Measurements from ENCODE around the gene DNAH8.
"Not testable (repeated sequence)": the region's sequence is repeated elsewhere in the genome, so short reads cannot be mapped to it uniquely, and the experiment has no call there.

Gene DNAH8

GRCh38 chr6:38715016-38715689 is at the start of gene DNAH8:
TSS of gene DNAH8 (plus strand) at chr6:38715311. CDS start at chr6:38722810, 7,499 bp downstream.
- DNase-seq = peak; percentile 2 to 6

GRCh38 chr6:38671885-38672467 is 43.1 kb upstream of the DNAH8 start:
- DNase-seq = peak; percentile 31 to 72

- peak; percentile 54 to 63 for DNase-seq
Measured at GRCh38 chr6:38673397-38674165, 41.5 kb upstream of the DNAH8 start.

- DNase-seq = no peak
Measured at GRCh38 chr6:38676236-38676973, 38.7 kb upstream of the DNAH8 start.

- DNase-seq = no peak
Measured at GRCh38 chr6:38676974-38677544, 38.1 kb upstream of the DNAH8 start.

- DNase-seq = no peak
Measured at GRCh38 chr6:38678178-38678760, 36.8 kb upstream of the DNAH8 start.

GRCh38 chr6:38679668-38680067 is 35.4 kb upstream of the DNAH8 start:
- DNase-seq = no peak

- DNase-seq = no peak
Measured at GRCh38 chr6:38681850-38682249, 33.3 kb upstream of the DNAH8 start.

GRCh38 chr6:38684237-38684636 is 30.9 kb upstream of the DNAH8 start:
- no peak for DNase-seq

GRCh38 chr6:38684904-38685303 is 30.2 kb upstream of the DNAH8 start:
- DNase-seq = no peak

GRCh38 chr6:38686270-38687042 is 28.7 kb upstream of the DNAH8 start:
- DNase-seq = no peak

GRCh38 chr6:38687043-38687353 is 28.1 kb upstream of the DNAH8 start:
- DNase-seq = no peak

- no peak for DNase-seq
Measured at GRCh38 chr6:38687549-38687948, 27.6 kb upstream of the DNAH8 start.

GRCh38 chr6:38688579-38689087 is 26.5 kb upstream of the DNAH8 start:
- DNase-seq = no peak

GRCh38 chr6:38695227-38695900 is 19.7 kb upstream of the DNAH8 start:
- no peak for DNase-seq

GRCh38 chr6:38695933-38696332 is 19.2 kb upstream of the DNAH8 start:
- DNase-seq = no peak

GRCh38 chr6:38696345-38696744 is 18.8 kb upstream of the DNAH8 start:
- no peak for DNase-seq

- DNase-seq = no peak
Measured at GRCh38 chr6:38697846-38698245, 17.3 kb upstream of the DNAH8 start.

- not testable (repeated sequence) for DNase-seq
Measured at GRCh38 chr6:38699702-38700101, 15.4 kb upstream of the DNAH8 start.

- no peak for DNase-seq
Measured at GRCh38 chr6:38701551-38701950, 13.6 kb upstream of the DNAH8 start.

All from inflammatory macrophage treated with lipopolysaccharide for 1 hour (primary cell).